Testis (tissue), 2 donors: ENCODE results near the gene AGBL1.

ENCODE experiments used
- CTCF ChIP-seq, 3 experiments: fragments of 450-650 bp in 2 of 3; fragments of 200-600 bp in 1 of 3; sonication (generic) in 1 of 3; IDR thresholded peaks; one replicate each; pipeline ENCODE4 v1.5.1; 2016 to 2019; ENCODE audit warnings: antibody characterized with exemption in 3 of 3, mild to moderate bottlenecking in 2 of 3, moderate library complexity in 1 of 3
- POLR2A ChIP-seq: fragments of 450-650 bp; IDR thresholded peaks from one replicate; pipeline ENCODE4 v1.6.1; 2017; ENCODE audit warnings: antibody characterized with exemption, mild to moderate bottlenecking, moderate library complexity

DNA sequence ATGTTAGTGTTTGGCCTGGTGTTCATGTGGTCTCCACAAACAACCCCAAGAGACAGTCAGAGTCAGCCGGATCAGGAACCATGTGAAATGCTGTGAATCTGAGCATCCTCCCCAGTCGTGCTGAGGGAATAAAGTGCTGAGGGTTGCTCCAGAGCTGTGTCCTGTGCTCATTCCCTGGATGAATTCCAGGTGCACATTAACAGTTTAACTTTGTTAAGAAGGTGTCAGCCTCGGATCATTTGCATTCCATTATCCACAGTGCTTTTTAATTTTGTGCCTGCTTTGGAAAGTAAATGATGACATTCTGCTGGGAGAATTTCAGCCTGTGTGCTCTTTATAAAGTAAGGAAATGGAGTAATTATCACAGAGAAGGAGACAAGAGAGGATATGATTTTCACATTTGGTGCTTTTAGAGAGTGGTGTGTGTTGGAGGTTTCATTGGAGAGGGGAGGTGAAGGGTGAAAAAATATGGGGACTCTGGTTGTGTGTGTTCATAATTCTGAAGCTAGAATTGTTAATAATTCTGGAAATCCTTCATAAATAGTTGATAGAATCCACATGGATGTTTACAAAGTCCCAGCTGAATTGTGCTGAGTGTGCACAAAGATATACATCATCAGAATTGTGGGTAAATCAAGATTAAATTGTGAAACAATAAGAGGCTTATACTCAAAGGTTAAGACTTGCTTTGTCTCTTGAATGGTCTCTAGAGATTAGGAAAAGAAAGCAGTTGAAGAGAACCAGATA lies 621.4 kb downstream of the AGBL1 start:
- TF ChIP-seq CTCF (IDR thresholded peaks at IDR 0.05) (no peak), POLR2A (no peak)
